AG10803 (cell line): ENCODE measurements around the gene CD109.

Experiments used
- DNase-seq: peaks from one replicate; pipeline ENCODE4 v3.0.0; 2010; ENCODE audit warnings: low read depth
- H3K4me3 ChIP-seq: 2 replicates; pipeline ENCODE4 v1.5.1; 2011; ENCODE audit warnings: mild to moderate bottlenecking, low read length, control low read depth
- CTCF ChIP-seq: conservative IDR thresholded peaks from 2 replicates; pipeline ENCODE4 v1.5.1; 2011; ENCODE audit warnings: mild to moderate bottlenecking, low read length, control low read depth, inconsistent platforms

Gene CD109

DNA sequence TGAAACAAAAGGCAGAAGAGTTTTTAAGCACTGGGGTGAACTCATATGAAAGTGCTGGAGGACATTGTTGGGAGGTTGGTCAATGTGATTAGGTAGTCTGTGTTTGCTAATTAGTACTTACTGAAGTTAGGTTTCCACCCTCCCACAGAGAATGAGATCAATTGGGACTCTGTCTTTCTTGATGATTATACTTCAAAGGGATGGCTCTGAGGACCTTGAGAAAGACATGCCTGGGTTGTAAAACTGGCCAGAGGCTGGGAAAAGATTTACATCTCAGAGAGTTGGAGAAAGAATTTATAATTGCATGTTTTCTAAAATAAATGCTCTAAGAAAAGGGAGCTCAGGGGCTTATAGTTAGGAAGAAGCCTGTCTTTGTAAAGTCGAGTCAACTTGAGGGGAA lies 74.0 kb downstream of the CD109 start:
- DNase-seq = no peak

GRCh38 chr6:73774311-73774774 lies 78.3 kb downstream of the CD109 start:
- H3K4me3 ChIP-seq = no peak overlapping the region
- TF ChIP-seq CTCF = no peak

More for the DNA sequence above, 74.0 kb downstream of the CD109 start:
- TF ChIP-seq CTCF = no peak
- H3K4me3 ChIP-seq = no peak overlapping the region

GRCh38 chr6:73779943-73780342 lies 83.9 kb downstream of the CD109 start:
- TF ChIP-seq CTCF = no peak
- H3K4me3 ChIP-seq = no peak overlapping the region
- DNase-seq = no peak

More at GRCh38 chr6:73774311-73774774, 78.3 kb downstream of the CD109 start:
- DNase-seq = peak; percentile 79

DNA sequence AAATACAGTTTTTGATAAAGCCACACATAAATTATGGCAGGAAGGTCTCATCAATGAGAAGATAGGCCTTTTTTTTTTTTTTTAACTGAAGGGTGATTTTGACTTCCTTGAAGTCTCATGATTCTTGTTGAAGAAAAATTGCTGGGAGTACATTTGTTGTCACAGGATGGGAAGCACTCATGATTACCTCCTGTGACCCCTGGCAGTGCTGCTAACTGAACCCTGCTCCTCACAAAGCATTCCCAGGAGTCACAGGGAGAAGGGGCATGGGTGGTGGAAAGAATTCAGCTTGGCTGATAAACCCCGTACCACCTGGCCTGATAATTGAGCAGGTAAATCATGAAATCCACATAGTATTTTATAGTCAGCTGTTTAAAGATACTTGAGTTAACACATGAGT lies 86.9 kb downstream of the CD109 start:
- DNase-seq = no peak
- TF ChIP-seq CTCF = no peak
- no peak overlapping the region for H3K4me3 ChIP-seq

DNA sequence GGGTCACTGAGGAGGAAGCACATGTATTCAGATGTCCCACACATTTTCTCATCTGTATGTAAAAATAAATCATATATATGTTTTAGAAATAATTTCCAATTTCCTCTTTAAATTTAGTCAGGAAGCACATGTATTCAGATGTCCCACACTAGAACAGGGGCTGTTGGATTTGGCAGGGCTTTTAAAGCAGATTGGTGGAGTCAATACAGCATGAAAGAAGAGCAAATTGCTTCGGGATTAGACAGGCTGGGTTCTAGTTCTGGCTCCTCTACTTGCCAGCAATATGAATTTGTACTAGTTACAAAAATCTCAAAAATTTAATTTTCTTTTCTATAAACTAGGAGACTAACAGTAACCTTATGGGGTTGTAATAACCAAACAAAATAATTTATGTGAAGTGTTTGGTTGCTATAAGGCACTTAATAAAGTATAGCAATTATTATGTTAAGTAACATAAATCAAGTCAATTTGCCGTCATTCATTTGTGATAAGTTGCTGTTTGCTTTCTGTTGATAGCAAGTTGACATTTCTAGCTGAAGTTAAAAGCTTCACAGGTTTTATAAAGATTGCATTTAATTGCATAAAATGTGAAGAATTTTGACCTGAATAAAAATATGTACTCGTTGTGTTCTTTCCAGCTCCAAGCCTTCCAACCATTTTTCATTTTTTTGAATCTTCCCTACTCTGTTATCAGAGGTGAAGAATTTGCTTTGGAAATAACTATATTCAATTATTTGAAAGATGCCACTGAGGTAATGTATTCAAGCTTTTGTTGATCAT lies 88.9 kb downstream of the CD109 start:
- H3K4me3 ChIP-seq = no peak overlapping the region
- no peak for DNase-seq
- no peak for TF ChIP-seq CTCF

DNA sequence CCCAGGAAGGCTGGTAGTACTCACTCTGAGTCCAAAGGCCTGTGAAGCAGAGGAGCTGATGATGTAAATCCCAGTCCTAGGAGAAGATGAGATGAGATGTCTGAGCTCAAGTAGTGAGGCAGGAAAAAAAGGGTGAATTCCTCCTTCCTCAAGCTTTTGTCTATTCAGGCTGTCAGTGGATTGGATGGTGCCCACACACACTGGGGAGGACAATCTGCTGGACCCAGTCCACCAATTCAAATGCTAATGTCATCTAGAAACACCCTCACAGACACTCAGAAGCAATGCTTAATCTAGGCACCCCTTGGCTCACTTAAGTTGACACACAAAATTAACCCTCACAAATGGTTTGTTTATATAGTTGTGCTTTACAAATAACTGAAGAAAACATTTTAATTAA lies 94.6 kb downstream of the CD109 start:
- no peak for TF ChIP-seq CTCF
- no peak for DNase-seq
- no peak overlapping the region for H3K4me3 ChIP-seq

DNA sequence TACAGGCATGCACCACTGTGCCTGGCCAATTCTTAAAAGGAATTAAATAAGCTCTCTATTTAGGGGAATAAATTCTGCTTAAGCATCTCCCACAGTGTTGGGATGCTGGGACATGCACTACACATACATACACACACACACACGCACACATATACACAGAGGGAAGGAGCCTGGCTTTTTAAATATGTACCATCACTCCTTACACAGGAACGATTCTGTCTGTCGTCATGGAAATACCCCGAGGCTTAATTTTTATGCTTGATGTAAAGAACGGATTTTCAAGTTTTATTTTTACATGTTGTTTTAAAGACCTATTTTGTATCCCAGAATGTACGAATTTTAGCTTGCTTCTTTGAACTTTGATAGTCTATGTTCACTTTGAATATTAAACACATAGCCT lies 95.3 kb downstream of the CD109 start:
- TF ChIP-seq CTCF = no peak
- H3K4me3 ChIP-seq = no peak overlapping the region
- DNase-seq = no peak
